Caco-2 (cell line): ENCODE measurements around the gene LRMDA. TPM values are rescaled to one million over a fixed set of nuclear protein-coding genes. Genes with fewer than 3 reads are reported as not detected.

Source experiments
- BruUV-seq: library from RNA; stranded (reverse); fragments of 400-500 nt; replicated peaks from 2 replicates; lab custom pipeline; 2021; lab: Mats Ljungman, UMichigan
- CTCF ChIA-PET: fragments of 300-600 bp; sonication (Branson Sonifier 250); formaldehyde crosslinking; loops from one replicate; lab custom pipeline; 2022; ENCODE audit warnings: antibody characterized with exemption; lab: Charles Lee
- POLR2A ChIA-PET: fragments of 300-600 bp; sonication (Branson Sonifier 250); formaldehyde crosslinking; loops from one replicate; lab custom pipeline; 2022; ENCODE audit warnings: antibody characterized with exemption; lab: Charles Lee
- DNase-seq, 2 experiments: peaks; one replicate each; pipeline versions ENCODE4 v3.0.0 to v3.0.0-alpha.2; 2020 to 2022
- H3K27me3 ChIP-seq: replicated peaks from 2 replicates; pipeline ENCODE4 v1.6.0; 2011; ENCODE audit warnings: low read length; ENCODE audit not compliant: control insufficient read depth, insufficient read depth
- H3K36me3 ChIP-seq: 2 replicates; pipeline ENCODE4 v1.5.1; 2011; ENCODE audit warnings: low read length; ENCODE audit not compliant: control insufficient read depth, insufficient read depth
- H3K4me1 ChIP-seq: fragments of 250-450 bp; sonication (Bioruptor Pico); 2 replicates; pipeline ENCODE4 v1.5.1; 2020; ENCODE audit warnings: mild to moderate bottlenecking
- H3K4me3 ChIP-seq: 2 replicates; pipeline ENCODE4 v1.5.1; 2011; ENCODE audit warnings: low read depth, mild to moderate bottlenecking, control low read depth, low read length
- H3K9me3 ChIP-seq: fragments of 250-450 bp; sonication (Bioruptor Pico); 2 replicates; pipeline ENCODE4 v1.5.1; 2020; ENCODE audit warnings: mild to moderate bottlenecking, moderate library complexity
- H3K27ac Mint-ChIP-seq: one replicate; pipeline ENCODE4 v1.8.0; 2022; ENCODE audit warnings: mixed read lengths; ENCODE audit not compliant: unreplicated experiment
- H3K27me3 Mint-ChIP-seq: one replicate; pipeline ENCODE4 v1.8.0; 2022; ENCODE audit warnings: mixed read lengths; ENCODE audit not compliant: insufficient read depth, unreplicated experiment
- H3K36me3 Mint-ChIP-seq: one replicate; pipeline ENCODE4 v1.8.0; 2022; ENCODE audit warnings: mild to moderate bottlenecking, mixed read lengths; ENCODE audit not compliant: insufficient read depth, unreplicated experiment
- H3K4me1 Mint-ChIP-seq: one replicate; pipeline ENCODE4 v1.8.0; 2022; ENCODE audit warnings: low read depth, mixed read lengths; ENCODE audit not compliant: unreplicated experiment
- H3K4me3 Mint-ChIP-seq: one replicate; pipeline ENCODE4 v1.8.0; 2022; ENCODE audit warnings: mild to moderate bottlenecking, moderate library complexity, mixed read lengths; ENCODE audit not compliant: unreplicated experiment
- H3K9me3 Mint-ChIP-seq: one replicate; pipeline ENCODE4 v1.8.0; 2022; ENCODE audit warnings: mixed read lengths; ENCODE audit not compliant: unreplicated experiment
- intact Hi-C: fragments of 100-400 bp; cut with micrococcal nuclease; formaldehyde crosslinking; loops from one replicate; pipeline ENCODE4 v1.10.0; 2022; ENCODE audit not compliant: unreplicated experiment
- total RNA-seq: library from RNA; stranded (reverse); gene quantifications from 2 replicates; pipeline ENCODE4 v1.2.3, GENCODE V29; 2022
- TF ChIP-seq, protein P1 (sequence below), 2 experiments: fragments of 200-600 bp in 1 of 2; IDR thresholded peaks; 1 replicate in 1 of 2; 2 replicates in 1 of 2; pipeline versions ENCODE4 v1.5.1 to v1.8.0; 2011 to 2022; ENCODE audit warnings: antibody characterized with exemption in 1 of 2, control low read depth in 1 of 2, inconsistent platforms in 1 of 2, low read depth in 1 of 2, low read length in 1 of 2, mild to moderate bottlenecking in 1 of 2, moderate library complexity in 1 of 2; ENCODE audit not compliant: insufficient read depth in 1 of 2, severe bottlenecking in 1 of 2, unreplicated experiment in 1 of 2

LRMDA gene
- total RNA-seq, 1 experiment from 2014 or later, result 18.5 TPM

DNA sequence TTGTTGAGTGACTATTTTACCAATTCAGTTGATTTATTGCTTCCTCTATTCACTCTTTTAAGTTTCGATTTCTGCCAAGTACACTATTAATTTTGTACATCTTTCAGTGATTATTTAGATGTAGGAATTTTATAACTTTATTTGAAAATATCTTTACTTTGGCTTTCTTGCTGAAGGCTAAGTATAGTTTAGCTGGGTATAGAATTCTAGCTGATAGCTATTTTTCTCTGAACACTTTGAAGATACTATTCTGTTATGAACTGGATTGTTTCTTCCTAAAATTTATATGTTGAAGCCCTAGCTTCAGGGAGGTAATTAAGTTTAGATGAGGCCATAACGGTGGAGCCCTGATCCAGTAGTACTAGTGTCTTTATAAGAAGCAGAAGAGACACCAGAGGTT, 141.1 kb downstream of the LRMDA start:
- H3K27me3 Mint-ChIP-seq, result no peaks in the 10 kb centered on the region
- no peak overlapping the region for H3K4me3 Mint-ChIP-seq
- ChIA-PET POLR2A (no interaction called here), CTCF (no interaction called here)
- H3K4me1 Mint-ChIP-seq, result no peaks in the 10 kb centered on the region
- H3K36me3 Mint-ChIP-seq, result no peaks in the 10 kb centered on the region
- DNase-seq, result no peak
- no peak overlapping the region for H3K4me3 ChIP-seq
- peaks cover 25% of the 10 kb centered on the region for H3K9me3 ChIP-seq
- H3K4me1 ChIP-seq, result no peaks in the 10 kb centered on the region
- intact Hi-C loops, result no loop called here
- no peaks in the 10 kb centered on the region for H3K27me3 ChIP-seq
- BruUV-seq, result no TSS peak
- no peak overlapping the region for H3K27ac Mint-ChIP-seq
- no peaks in the 10 kb centered on the region for H3K36me3 ChIP-seq
- peaks cover 58% of the 10 kb centered on the region for H3K9me3 Mint-ChIP-seq
- TF ChIP-seq, protein P1, sequence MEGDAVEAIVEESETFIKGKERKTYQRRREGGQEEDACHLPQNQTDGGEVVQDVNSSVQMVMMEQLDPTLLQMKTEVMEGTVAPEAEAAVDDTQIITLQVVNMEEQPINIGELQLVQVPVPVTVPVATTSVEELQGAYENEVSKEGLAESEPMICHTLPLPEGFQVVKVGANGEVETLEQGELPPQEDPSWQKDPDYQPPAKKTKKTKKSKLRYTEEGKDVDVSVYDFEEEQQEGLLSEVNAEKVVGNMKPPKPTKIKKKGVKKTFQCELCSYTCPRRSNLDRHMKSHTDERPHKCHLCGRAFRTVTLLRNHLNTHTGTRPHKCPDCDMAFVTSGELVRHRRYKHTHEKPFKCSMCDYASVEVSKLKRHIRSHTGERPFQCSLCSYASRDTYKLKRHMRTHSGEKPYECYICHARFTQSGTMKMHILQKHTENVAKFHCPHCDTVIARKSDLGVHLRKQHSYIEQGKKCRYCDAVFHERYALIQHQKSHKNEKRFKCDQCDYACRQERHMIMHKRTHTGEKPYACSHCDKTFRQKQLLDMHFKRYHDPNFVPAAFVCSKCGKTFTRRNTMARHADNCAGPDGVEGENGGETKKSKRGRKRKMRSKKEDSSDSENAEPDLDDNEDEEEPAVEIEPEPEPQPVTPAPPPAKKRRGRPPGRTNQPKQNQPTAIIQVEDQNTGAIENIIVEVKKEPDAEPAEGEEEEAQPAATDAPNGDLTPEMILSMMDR (IDR thresholded peaks at IDR 0.05; ENCODE audit: insufficient read depth in 1 of 2, low read depth in 1 of 2, low read length in 1 of 2, severe bottlenecking in 1 of 2, unreplicated experiment in 1 of 2), result no peak

DNA sequence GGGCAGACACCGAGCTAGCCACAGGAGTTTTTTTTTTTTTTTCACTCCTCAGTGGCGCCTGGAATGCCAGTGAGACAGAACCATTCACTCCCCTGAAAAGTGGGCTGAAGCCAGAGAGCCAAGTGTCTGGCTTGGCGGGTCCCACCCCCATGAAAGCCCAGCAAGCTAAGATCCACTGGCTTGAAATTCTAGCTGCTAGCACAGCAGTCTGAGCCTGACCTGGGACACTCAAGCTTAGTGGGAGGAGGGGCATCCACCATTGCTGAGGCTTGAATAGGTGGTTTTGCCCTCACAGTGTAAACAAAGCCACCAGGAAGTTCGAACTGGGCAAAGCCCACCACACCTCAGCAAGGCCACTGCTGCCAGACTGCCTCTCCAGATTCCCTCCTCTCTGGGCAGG, 144.5 kb downstream of the LRMDA start:
- BruUV-seq, result no TSS peak
- no peaks in the 10 kb centered on the region for H3K4me1 ChIP-seq
- H3K36me3 ChIP-seq, result no peaks in the 10 kb centered on the region
- POLR2A ChIA-PET, result no interaction called here
- CTCF ChIA-PET, result no interaction called here
- Mint-ChIP-seq H3K27me3 (no peaks in the 10 kb centered on the region), H3K36me3 (no peaks in the 10 kb centered on the region), H3K4me3 (no peak overlapping the region), H3K27ac (no peak overlapping the region), H3K4me1 (no peaks in the 10 kb centered on the region), H3K9me3 (peaks cover 63% of the 10 kb centered on the region)
- H3K4me3 ChIP-seq, result no peak overlapping the region
- peaks cover 25% of the 10 kb centered on the region for H3K9me3 ChIP-seq
- no peaks in the 10 kb centered on the region for H3K27me3 ChIP-seq
- DNase-seq, result no peak
- TF ChIP-seq, protein P1 (IDR thresholded peaks at IDR 0.05; ENCODE audit: insufficient read depth in 1 of 2, low read depth in 1 of 2, low read length in 1 of 2, severe bottlenecking in 1 of 2, unreplicated experiment in 1 of 2), result no peak
- intact Hi-C loops, result no loop called here

DNA sequence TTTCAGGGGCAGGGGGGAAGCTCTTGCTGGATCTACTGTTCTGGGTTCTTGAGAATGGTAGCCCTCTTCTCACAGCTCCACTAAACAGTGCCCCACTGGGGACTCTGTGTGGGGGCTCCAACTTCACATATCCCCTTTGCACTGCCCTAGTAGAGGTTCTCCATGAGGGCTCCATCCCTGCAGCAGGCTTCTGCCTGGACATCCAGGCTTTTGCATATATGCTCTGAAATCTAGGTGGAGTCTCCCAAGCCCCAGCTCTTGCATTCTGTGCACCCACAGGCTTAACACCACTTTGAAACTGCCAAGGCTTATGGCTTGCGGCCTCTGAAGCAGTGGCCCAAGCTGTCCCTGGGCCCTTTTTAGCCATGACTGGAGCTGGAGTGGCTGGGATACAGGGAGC, 150.7 kb downstream of the LRMDA start:
- no peak overlapping the region for H3K4me3 Mint-ChIP-seq
- POLR2A ChIA-PET, result interaction anchor here (0.5 kb wide), 1 partner anchor 598 kb away, joined by 4 read pairs; no protein-coding TSS in a partner anchor
- no peaks in the 10 kb centered on the region for H3K36me3 Mint-ChIP-seq
- TF ChIP-seq, protein P1 (IDR thresholded peaks at IDR 0.05; ENCODE audit: insufficient read depth in 1 of 2, low read depth in 1 of 2, low read length in 1 of 2, severe bottlenecking in 1 of 2, unreplicated experiment in 1 of 2), result no peak
- Histone ChIP-seq H3K4me3 (no peak overlapping the region), H3K9me3 (peaks cover 11% of the 10 kb centered on the region; the same call in 1 of the 2 replicates), H3K4me1 (no peaks in the 10 kb centered on the region), H3K27me3 (no peaks in the 10 kb centered on the region), H3K36me3 (no peaks in the 10 kb centered on the region)
- intact Hi-C loops, result no loop called here
- no TSS peak for BruUV-seq
- DNase-seq, result peak in 1 of 2 experiments; percentile 15
- H3K4me1 Mint-ChIP-seq, result no peaks in the 10 kb centered on the region
- peaks cover 49% of the 10 kb centered on the region for H3K9me3 Mint-ChIP-seq
- CTCF ChIA-PET, result no interaction called here
- H3K27ac Mint-ChIP-seq, result no peak overlapping the region
- H3K27me3 Mint-ChIP-seq, result no peaks in the 10 kb centered on the region
